ENCODE results near the gene KANSL1. TPM values are rescaled to one million over a fixed set of nuclear protein-coding genes. Genes with fewer than 3 reads are reported as not detected.
"Not testable (repeated sequence)": the region's sequence is repeated elsewhere in the genome, so short reads cannot be mapped to it uniquely, and the experiment has no call there.

Gene KANSL1
- polyA plus RNA-seq, 2 donors = 14.6 to 25.4 TPM

GRCh38 chr17:46121165-46121764 lies 72.0 kb downstream of the KANSL1 start:
- Histone ChIP-seq H3K36me3 (ENCODE audit: control insufficient read depth in 2 of 2, insufficient read depth in 2 of 2, low read length in 1 of 2) (no peaks in the 10 kb centered on the region), H3K4me1 (ENCODE audit: control insufficient read depth in 2 of 2, insufficient read depth in 2 of 2, low read length in 1 of 2) (no peaks in the 10 kb centered on the region), H3K9me3 (ENCODE audit: control insufficient read depth in 2 of 2, insufficient read depth in 1 of 2, low read depth in 1 of 2, low read length in 1 of 2) (no peaks in the 10 kb centered on the region), H3K27me3 (ENCODE audit: control insufficient read depth in 1 of 2, insufficient read depth in 2 of 2, low read length in 2 of 2) (no peaks in the 10 kb centered on the region), H3K27ac (ENCODE audit: low read depth in 2 of 2, low read length in 1 of 2) (no peak overlapping the region), H3K4me3 (ENCODE audit: low read depth in 1 of 2, low read length in 2 of 2) (no peak overlapping the region)
- 33 to 41% methylated on average over 1 of the region's 1 CpG for WGBS, 2 donors

GRCh38 chr17:46120537-46120936 lies 72.7 kb downstream of the KANSL1 start:
- H3K4me1 ChIP-seq (ENCODE audit: control insufficient read depth in 2 of 2, insufficient read depth in 2 of 2, low read length in 1 of 2) = no peaks in the 10 kb centered on the region
- H3K27me3 ChIP-seq (ENCODE audit: control insufficient read depth in 1 of 2, insufficient read depth in 2 of 2, low read length in 2 of 2) = no peaks in the 10 kb centered on the region
- no peaks in the 10 kb centered on the region for H3K36me3 ChIP-seq (ENCODE audit: control insufficient read depth in 2 of 2, insufficient read depth in 2 of 2, low read length in 1 of 2)
- H3K4me3 ChIP-seq (ENCODE audit: low read depth in 1 of 2, low read length in 2 of 2) = no peak overlapping the region
- WGBS, 2 donors = 85 to 88% methylated on average over 3 of the region's 3 CpGs
- no peaks in the 10 kb centered on the region for H3K9me3 ChIP-seq (ENCODE audit: control insufficient read depth in 2 of 2, insufficient read depth in 1 of 2, low read depth in 1 of 2, low read length in 1 of 2)
- H3K27ac ChIP-seq (ENCODE audit: low read depth in 2 of 2, low read length in 1 of 2) = no peak overlapping the region

- Histone ChIP-seq H3K27ac (ENCODE audit: low read depth in 2 of 2, low read length in 1 of 2) (no peak overlapping the region), H3K4me1 (ENCODE audit: control insufficient read depth in 2 of 2, insufficient read depth in 2 of 2, low read length in 1 of 2) (no peaks in the 10 kb centered on the region), H3K9me3 (ENCODE audit: control insufficient read depth in 2 of 2, insufficient read depth in 1 of 2, low read depth in 1 of 2, low read length in 1 of 2) (no peaks in the 10 kb centered on the region)
Observed at GRCh38 chr17:46120078-46120477, 73.2 kb downstream of the KANSL1 start.

GRCh38 chr17:46118964-46119363 lies 74.3 kb downstream of the KANSL1 start:
- Histone ChIP-seq H3K27me3 (ENCODE audit: control insufficient read depth in 1 of 2, insufficient read depth in 2 of 2, low read length in 2 of 2) (no peaks in the 10 kb centered on the region), H3K36me3 (ENCODE audit: control insufficient read depth in 2 of 2, insufficient read depth in 2 of 2, low read length in 1 of 2) (no peaks in the 10 kb centered on the region), H3K4me3 (ENCODE audit: low read depth in 1 of 2, low read length in 2 of 2) (no peak overlapping the region), H3K27ac (ENCODE audit: low read depth in 2 of 2, low read length in 1 of 2) (no peak overlapping the region), H3K9me3 (ENCODE audit: control insufficient read depth in 2 of 2, insufficient read depth in 1 of 2, low read depth in 1 of 2, low read length in 1 of 2) (no peaks in the 10 kb centered on the region), H3K4me1 (ENCODE audit: control insufficient read depth in 2 of 2, insufficient read depth in 2 of 2, low read length in 1 of 2) (no peaks in the 10 kb centered on the region)
- 94% methylated on average over 5 of the region's 5 CpGs for WGBS, 2 donors

More at GRCh38 chr17:46120078-46120477, 73.2 kb downstream of the KANSL1 start:
- no peaks in the 10 kb centered on the region for H3K27me3 ChIP-seq (ENCODE audit: control insufficient read depth in 1 of 2, insufficient read depth in 2 of 2, low read length in 2 of 2)
- no peak overlapping the region for H3K4me3 ChIP-seq (ENCODE audit: low read depth in 1 of 2, low read length in 2 of 2)
- H3K36me3 ChIP-seq (ENCODE audit: control insufficient read depth in 2 of 2, insufficient read depth in 2 of 2, low read length in 1 of 2) = no peaks in the 10 kb centered on the region

GRCh38 chr17:46117850-46118696 lies 75.2 kb downstream of the KANSL1 start:
- Histone ChIP-seq H3K27me3 (ENCODE audit: control insufficient read depth in 1 of 2, insufficient read depth in 2 of 2, low read length in 2 of 2) (no peaks in the 10 kb centered on the region), H3K4me3 (ENCODE audit: low read depth in 1 of 2, low read length in 2 of 2) (no peak overlapping the region), H3K36me3 (ENCODE audit: control insufficient read depth in 2 of 2, insufficient read depth in 2 of 2, low read length in 1 of 2) (no peaks in the 10 kb centered on the region), H3K27ac (ENCODE audit: low read depth in 2 of 2, low read length in 1 of 2) (no peak overlapping the region), H3K4me1 (ENCODE audit: control insufficient read depth in 2 of 2, insufficient read depth in 2 of 2, low read length in 1 of 2) (no peaks in the 10 kb centered on the region), H3K9me3 (ENCODE audit: control insufficient read depth in 2 of 2, insufficient read depth in 1 of 2, low read depth in 1 of 2, low read length in 1 of 2) (no peaks in the 10 kb centered on the region)
- 36 to 43% methylated on average over 5 of the region's 5 CpGs for WGBS, 2 donors

GRCh38 chr17:46117117-46117516 lies 76.1 kb downstream of the KANSL1 start:
- WGBS, 2 donors = 72 to 80% methylated on average over 3 of the region's 3 CpGs
- H3K27me3 ChIP-seq (ENCODE audit: control insufficient read depth in 1 of 2, insufficient read depth in 2 of 2, low read length in 2 of 2) = no peaks in the 10 kb centered on the region
- no peaks in the 10 kb centered on the region for H3K9me3 ChIP-seq (ENCODE audit: control insufficient read depth in 2 of 2, insufficient read depth in 1 of 2, low read depth in 1 of 2, low read length in 1 of 2)
- no peak overlapping the region for H3K27ac ChIP-seq (ENCODE audit: low read depth in 2 of 2, low read length in 1 of 2)
- no peak overlapping the region for H3K4me3 ChIP-seq (ENCODE audit: low read depth in 1 of 2, low read length in 2 of 2)
- H3K4me1 ChIP-seq (ENCODE audit: control insufficient read depth in 2 of 2, insufficient read depth in 2 of 2, low read length in 1 of 2) = no peaks in the 10 kb centered on the region
- no peaks in the 10 kb centered on the region for H3K36me3 ChIP-seq (ENCODE audit: control insufficient read depth in 2 of 2, insufficient read depth in 2 of 2, low read length in 1 of 2)

DNA sequence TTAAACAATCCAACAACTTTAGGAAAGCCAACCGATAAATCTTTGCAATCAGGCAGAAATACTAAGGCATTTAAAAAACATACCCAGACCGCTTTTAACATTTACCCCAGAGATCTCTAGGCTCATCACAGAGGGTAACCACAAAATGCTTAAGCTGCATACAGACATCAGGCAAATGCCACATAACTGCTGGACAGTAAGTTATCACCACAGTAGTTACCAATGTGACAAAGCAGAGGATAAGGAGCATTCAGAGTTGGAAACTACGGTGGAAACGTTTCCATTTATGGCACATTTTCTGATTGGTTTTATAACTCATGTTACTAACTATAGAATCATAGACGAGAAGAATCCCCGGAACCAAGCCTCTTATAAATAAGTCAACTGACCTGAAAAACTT lies 77.5 kb downstream of the KANSL1 start:
- Histone ChIP-seq H3K4me1 (ENCODE audit: control insufficient read depth in 2 of 2, insufficient read depth in 2 of 2, low read length in 1 of 2) (no peaks in the 10 kb centered on the region), H3K27ac (ENCODE audit: low read depth in 2 of 2, low read length in 1 of 2) (no peak overlapping the region), H3K4me3 (ENCODE audit: low read depth in 1 of 2, low read length in 2 of 2) (no peak overlapping the region), H3K27me3 (ENCODE audit: control insufficient read depth in 1 of 2, insufficient read depth in 2 of 2, low read length in 2 of 2) (no peaks in the 10 kb centered on the region), H3K9me3 (ENCODE audit: control insufficient read depth in 2 of 2, insufficient read depth in 1 of 2, low read depth in 1 of 2, low read length in 1 of 2) (no peaks in the 10 kb centered on the region), H3K36me3 (ENCODE audit: control insufficient read depth in 2 of 2, insufficient read depth in 2 of 2, low read length in 1 of 2) (no peaks in the 10 kb centered on the region)
- 64 to 66% methylated on average over 6 of the region's 6 CpGs for WGBS, 2 donors

- not testable (repeated sequence) for H3K9me3 ChIP-seq (ENCODE audit: control insufficient read depth in 2 of 2, insufficient read depth in 1 of 2, low read depth in 1 of 2, low read length in 1 of 2); H3K27me3 ChIP-seq (ENCODE audit: control insufficient read depth in 1 of 2, insufficient read depth in 2 of 2, low read length in 2 of 2); H3K4me3 ChIP-seq (ENCODE audit: low read depth in 1 of 2, low read length in 2 of 2); H3K36me3 ChIP-seq (ENCODE audit: control insufficient read depth in 2 of 2, insufficient read depth in 2 of 2, low read length in 1 of 2); H3K27ac ChIP-seq (ENCODE audit: low read depth in 2 of 2, low read length in 1 of 2); H3K4me1 ChIP-seq (ENCODE audit: control insufficient read depth in 2 of 2, insufficient read depth in 2 of 2, low read length in 1 of 2)
- WGBS, 2 donors = 94 to 97% methylated on average over 11 of the region's 11 CpGs
Observed at GRCh38 chr17:46111236-46111635, 82.0 kb downstream of the KANSL1 start.

DNA sequence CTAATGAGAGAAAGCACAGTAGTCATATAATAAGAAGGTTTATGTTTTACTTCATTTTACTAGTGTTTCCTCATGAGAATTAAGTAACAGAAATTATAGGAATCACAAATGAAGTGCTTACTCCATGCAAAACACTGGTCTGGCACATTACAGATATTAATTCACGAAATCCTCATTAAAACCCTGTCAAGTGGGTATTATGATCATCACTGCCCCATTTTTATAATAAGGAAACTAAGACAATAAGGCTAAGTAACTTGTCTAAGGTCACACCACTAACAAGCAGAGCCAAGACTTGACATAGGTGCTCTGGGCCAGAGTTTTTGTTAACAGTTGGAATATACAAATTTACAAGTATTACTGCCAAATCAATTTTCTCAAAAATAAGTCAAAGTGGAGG lies 83.0 kb downstream of the KANSL1 start:
- Histone ChIP-seq H3K4me1 (ENCODE audit: control insufficient read depth in 2 of 2, insufficient read depth in 2 of 2, low read length in 1 of 2) (no peaks in the 10 kb centered on the region), H3K27me3 (ENCODE audit: control insufficient read depth in 1 of 2, insufficient read depth in 2 of 2, low read length in 2 of 2) (no peaks in the 10 kb centered on the region), H3K9me3 (ENCODE audit: control insufficient read depth in 2 of 2, insufficient read depth in 1 of 2, low read depth in 1 of 2, low read length in 1 of 2) (no peaks in the 10 kb centered on the region), H3K4me3 (ENCODE audit: low read depth in 1 of 2, low read length in 2 of 2) (no peak overlapping the region), H3K27ac (ENCODE audit: low read depth in 2 of 2, low read length in 1 of 2) (no peak overlapping the region), H3K36me3 (ENCODE audit: control insufficient read depth in 2 of 2, insufficient read depth in 2 of 2, low read length in 1 of 2) (no peaks in the 10 kb centered on the region)
- 68 to 75% methylated on average over 1 of the region's 1 CpG for WGBS, 2 donors
